Stimulated activated CD4-positive, alpha-beta T cell treated with anti-CD3 and anti-CD28 coated beads, TNF-alpha, amount 100 ng/mL, for 24 hours (primary cell): ENCODE data around the gene SESTD1.

Source experiments
- DNase-seq, 3 experiments: peaks; one replicate each; pipeline ENCODE4 v3.0.0-alpha.2; 2020; ENCODE audit warnings: low read depth in 3 of 3

The SESTD1 gene, protein sequence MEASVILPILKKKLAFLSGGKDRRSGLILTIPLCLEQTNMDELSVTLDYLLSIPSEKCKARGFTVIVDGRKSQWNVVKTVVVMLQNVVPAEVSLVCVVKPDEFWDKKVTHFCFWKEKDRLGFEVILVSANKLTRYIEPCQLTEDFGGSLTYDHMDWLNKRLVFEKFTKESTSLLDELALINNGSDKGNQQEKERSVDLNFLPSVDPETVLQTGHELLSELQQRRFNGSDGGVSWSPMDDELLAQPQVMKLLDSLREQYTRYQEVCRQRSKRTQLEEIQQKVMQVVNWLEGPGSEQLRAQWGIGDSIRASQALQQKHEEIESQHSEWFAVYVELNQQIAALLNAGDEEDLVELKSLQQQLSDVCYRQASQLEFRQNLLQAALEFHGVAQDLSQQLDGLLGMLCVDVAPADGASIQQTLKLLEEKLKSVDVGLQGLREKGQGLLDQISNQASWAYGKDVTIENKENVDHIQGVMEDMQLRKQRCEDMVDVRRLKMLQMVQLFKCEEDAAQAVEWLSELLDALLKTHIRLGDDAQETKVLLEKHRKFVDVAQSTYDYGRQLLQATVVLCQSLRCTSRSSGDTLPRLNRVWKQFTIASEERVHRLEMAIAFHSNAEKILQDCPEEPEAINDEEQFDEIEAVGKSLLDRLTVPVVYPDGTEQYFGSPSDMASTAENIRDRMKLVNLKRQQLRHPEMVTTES

DNA sequence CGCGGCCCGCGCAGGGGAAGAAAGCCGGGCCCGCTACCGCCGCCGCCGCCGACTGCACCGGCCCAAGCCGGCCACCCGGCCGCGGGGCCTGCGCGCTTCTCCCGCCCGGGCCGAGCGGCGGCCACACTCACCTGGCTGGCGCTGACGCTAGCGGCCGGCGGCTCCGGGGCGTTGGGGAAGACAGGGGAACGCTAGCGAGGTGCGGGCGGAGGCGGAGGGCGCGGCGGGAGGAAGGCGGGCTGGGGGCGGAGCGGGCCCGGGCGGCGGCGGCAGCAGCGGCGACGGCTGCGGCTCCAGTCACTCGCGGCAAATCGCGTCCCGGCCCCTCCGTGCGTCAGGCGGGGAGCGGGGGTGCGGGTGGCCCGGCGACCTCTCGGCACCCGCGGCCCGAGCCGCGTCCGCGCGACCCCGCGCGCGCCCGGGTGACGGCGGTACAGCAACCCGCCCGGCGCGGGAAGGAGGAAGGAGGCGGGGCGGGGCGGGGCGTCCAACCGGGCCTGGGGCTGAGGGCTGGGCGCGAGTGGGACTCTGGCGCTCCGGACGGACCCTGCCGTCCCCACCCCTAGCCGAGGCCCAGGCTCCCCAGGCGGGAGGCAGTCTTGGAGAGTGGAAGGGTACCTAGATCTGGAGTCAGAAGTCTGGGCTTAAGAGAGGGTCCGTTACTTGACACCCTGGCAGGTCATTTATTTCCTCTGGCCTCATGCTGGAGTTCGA, at the start of gene SESTD1:
Gene SESTD1, minus strand, starts transcription at position 465 of the 714 bp plus-strand sequence. CDS start 72,991 bp downstream, outside the sequence.
- peak in 2 of 3 experiments; percentile 22 to 55 for DNase-seq

GRCh38 chr2:179313057-179313456, 48.4 kb upstream of the SESTD1 start:
- no peak for DNase-seq

DNA sequence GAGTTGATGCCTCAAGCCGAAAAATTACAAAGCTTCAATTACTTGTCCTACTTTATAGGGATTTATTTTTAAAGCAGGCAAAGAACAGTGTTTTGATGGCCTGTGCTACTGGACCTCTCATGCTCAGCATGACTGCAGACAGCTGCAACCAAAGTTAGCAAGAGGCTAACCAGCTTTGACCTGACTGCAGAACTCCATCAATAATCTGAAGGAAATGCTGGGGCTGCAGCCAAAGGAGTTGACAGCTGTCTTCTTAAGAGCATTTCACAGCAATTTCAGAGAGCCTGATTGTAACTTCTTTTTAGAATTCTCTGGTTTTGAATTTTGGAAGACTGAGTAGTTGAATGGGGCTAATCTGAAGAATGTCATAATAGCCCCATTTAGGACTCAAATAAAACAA, 46.5 kb upstream of the SESTD1 start:
- no peak for DNase-seq

DNA sequence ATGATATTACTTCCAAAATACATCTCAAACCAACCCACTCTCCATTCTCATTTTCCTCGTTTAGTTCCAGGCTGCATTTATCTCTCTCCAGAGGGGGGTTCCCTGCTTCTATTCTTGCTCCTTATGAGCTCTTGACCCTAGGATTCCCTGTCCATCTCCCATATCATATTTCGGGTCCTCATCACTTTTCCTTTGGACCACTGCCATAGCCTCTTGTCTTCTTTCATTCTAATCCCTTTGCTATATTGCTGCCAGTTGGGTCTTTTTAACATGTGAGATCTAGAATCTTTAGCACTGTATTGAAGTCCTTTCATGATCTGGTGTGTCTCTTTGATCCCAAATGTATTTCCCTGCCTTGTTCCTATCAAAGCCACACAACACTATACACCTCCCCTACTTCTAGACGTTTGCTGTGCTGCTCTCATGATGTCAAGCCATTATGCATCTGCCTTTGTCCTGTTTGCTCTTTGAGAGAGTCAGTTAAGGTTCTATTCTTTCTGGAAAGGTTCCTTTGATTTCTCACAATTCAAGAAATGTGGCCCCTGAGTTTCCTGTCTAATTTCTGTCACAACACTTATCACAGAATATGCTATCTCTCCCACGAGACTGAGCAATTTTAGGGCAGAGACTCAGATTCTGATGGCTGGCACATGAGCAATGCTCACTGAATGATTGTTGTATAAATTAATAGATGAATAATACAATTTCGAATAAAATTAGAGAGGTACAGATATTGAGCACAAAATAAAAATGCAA, 43.2 kb upstream of the SESTD1 start:
- DNase-seq, result no peak

DNA sequence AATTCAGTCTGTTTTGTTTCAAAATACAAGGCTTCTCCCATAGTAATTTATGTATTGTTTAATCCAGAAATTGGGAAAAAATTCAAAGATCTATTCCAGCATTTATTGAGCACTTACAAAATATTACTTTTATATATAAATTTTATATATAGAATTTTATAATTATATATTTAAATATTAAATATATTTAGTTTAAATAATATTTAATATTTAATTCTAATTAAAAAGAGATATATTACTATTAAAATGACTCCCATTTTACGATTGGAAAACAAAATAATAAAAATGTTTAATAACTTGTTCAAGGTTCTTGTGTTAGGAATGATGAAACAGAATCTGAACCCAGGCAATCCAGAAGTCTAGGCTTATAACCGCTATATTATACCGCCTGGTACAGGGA, 40.5 kb upstream of the SESTD1 start:
- no peak for DNase-seq

GRCh38 chr2:179304424-179304823, 39.8 kb upstream of the SESTD1 start:
- DNase-seq, result no peak

DNA sequence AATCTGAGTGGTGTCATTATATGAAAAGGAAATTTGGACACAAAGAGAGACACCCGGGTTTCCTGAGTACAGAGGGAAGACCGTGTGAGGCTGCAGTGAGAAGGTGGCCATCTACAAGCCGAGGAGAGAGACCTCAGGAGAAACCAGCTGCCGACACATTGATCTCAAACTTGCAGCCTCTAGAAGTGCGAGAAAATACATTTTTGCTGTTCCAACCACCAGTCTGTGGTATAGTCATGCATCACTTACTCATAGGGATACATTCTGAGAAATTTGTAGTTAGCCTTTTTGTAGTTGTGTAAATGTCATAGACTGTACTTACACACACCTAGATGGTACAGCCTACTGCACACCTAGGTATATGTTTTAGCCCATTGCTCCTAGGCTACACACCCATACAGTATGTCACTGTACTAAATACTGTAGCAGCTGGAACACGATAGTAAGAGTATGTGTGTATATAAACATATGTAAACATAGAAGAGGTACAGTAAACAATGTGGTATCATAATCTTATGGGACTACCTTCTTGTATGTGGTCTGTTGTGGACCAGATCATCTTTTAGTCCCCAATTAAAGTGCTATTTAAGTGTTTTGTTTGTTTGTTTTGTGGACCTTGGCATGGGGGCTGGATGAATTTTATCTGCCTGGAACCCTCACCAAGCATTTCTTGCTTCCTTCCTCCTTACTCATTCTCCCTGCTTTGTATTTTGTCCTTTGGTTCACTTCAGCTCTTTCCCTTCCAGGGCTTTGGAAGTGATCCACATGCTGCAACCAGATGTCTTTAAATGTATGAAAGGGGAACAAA, 38.3 kb upstream of the SESTD1 start:
- DNase-seq, result no peak

DNA sequence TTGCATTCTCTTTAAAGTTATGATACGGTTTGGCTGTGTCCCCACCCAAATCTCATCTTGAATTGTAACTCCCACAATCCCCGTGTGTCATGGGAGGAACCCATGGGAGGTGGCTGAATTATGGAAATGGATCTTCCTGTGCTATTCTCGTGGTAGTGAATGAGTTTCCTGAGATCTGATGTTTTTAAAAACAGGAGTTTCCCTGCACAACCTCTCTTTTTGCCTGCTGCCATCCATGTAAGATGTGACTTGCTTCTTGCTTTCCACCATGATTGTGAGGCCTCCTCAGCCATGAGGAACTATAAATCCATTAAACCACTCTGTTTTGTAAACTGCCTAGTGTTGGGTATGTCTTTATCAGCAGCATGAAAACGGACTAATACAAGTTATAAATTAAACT, 37.5 kb upstream of the SESTD1 start:
- DNase-seq, result no peak

DNA sequence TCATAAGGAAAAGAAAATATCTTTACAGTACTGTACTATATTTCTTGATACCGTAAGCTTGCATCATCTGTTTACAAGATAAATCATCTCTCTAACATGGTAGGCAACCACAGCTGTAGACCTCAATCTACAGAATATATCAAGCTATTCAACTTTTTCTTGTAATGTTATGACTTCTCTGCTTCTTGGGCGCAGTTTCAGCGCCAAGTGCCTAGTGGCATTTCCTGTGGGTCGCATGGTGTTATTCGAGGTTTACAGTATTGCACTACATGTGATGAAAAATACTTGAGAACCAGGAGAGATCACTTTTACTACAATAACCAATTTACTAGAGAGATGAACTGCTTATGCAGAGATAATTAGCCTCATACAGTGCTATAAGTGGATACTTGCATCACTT, 34.0 kb upstream of the SESTD1 start:
- no peak for DNase-seq

GRCh38 chr2:179297927-179298326, 33.3 kb upstream of the SESTD1 start:
- DNase-seq, result no peak

DNA sequence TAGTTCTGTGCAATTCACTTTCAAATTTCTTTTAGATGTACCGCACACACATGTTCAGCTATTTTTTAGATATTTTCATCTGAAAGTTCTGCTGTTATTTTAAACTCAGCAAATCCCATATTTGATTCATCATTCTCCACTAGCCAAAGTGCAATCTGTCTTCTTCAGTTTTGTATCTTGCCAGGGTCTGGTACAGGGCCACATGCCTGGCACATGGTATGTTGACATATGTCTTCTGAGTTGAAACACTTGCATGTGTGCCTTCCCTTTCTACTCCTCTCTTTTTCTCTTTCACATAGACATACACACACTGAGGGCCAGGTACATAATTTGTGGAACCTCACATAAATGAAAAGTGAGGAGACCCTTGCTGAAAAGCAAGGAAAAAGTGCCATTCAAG, 25.7 kb upstream of the SESTD1 start:
- DNase-seq, result no peak

DNA sequence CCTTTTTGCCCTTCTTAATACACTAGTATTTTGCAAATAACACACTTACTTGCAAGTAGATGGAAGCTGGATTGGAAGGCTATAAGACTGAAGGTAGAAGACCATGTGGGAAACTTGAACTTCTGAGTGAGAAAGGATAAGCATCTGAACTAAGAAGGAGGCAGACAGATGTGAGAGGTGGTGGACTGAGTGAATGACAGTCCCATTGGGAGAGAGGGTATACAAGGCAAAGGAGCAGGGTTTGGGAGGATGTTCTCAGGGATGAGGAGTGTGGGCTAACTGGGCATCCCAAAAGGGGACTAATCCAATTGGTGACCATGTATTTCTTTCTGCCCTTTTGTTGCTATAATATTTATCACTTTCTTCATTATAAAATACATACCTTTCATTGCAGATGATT, 20.4 kb upstream of the SESTD1 start:
- DNase-seq, result no peak

DNA sequence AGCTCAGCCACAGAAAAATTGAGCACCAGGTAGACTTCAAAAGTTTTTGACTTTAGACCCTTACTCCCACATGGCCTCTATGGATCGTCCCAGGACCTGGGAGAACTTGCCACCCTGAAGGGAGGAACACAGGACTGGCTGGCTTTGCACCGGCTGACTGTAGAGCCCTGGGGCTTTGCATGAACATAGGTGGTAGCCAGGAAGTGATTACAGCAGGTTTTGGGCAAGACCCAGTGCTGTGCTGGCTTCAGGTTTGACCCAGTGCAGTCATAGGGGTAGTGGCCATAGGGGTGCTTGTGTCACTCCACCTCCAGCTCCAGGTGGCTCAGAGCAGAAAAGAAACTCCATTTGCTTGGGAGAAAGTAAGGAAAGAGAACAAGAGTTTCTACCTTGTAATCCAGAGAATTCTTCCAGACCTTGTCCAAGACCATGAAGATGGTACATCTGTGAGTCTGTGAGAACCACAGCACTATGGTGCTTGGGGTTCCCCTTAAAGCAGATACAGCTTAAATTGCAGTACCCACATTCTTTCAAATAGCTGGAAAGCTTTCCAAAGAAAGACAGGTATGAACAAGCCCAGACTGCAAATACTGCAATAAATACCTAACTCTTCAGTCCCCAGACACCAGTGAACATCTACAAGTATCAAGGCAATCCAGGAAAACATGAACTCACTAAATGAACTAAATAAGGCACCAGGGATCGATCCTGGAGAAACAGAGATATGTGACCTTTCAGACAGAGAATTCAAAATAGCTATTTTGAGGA, 13.0 kb upstream of the SESTD1 start:
- DNase-seq, result no peak

DNA sequence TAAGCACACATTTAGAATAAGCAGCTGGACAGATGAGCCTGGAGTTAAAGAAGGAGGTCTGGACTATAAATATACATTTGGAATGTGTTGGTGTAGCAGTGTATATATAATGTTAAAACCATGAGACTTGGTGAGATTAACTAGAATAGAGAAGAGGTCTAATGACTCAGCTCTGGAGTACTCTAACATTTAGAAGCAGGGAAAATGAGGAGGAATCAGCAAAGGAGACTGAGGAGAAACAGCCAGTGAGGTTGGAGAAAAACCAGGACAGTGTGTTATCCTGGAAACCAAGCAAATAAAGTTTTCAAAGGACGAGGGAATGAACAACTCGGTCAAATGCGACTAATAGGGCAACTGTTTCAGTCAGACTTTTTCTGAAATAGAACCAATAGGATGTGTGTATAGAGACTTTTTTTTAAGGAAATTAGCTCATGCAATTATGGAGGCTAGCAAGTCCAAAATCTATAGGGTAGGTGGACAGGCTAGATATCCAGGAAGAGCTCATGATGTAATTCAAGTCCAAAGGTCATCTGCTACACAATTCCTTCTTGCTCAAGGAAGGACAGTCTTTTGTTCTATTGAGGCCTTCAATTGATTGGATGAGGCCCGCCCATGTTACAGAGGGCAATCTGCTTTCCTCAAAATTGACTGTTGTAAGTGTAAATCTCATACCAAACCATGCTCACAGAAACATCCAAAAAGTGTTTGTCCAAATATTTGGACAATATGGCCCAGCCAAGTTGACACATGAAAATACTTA, 10.8 kb upstream of the SESTD1 start:
- DNase-seq, result no peak

GRCh38 chr2:179274749-179275148, 10.1 kb upstream of the SESTD1 start:
- DNase-seq, result no peak

- DNase-seq, result no peak
These were observed 8.9 kb upstream of the SESTD1 start for GRCh38 chr2:179273461-179273962.

DNA sequence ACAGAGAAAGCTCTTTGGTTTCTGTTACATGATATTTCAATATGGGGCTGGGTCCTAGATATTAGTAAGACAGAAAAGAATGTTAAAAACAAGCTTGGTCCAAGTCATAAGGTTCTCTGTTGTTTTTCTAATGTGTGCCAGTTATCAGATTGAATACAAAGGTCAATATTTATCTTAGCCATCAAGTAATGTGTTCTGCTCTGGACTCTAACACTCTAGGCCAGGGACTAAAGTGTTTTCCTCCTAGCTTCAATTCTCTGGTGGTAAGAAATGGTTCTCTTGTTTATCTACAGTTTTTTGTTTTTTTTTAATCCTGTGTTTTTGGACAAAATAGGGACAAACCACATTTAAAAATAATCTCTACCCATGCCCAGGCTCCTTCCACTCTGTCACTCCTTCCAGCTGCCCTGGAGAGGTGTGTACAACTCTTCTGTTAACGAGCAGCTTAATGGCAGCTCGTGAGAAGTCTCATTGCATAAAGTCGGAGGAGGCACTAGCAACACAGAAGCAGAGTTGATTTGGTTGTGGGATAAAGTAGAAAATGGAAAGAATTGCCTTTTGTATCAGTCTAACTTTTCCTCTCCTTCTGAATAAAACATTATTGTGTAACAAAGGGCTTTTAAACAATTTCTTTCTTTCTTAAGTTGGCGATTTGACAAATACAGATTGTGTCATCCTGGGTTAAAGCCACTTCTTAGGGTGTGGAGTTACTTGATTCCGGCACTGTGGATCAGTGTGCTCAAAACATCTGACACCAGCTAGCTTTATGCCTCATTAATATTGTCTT, 8.0 kb upstream of the SESTD1 start:
- no peak for DNase-seq

- no peak for DNase-seq
These were observed 6.1 kb upstream of the SESTD1 start for GRCh38 chr2:179270689-179271088.
